ENCODE data around the gene RAPGEF1. TPM values are rescaled to one million over a fixed set of nuclear protein-coding genes. Genes with fewer than 3 reads are reported as not detected.
A peak's percentile ranks its signal among the peaks of the same experiment; 100 is the strongest.

RAPGEF1 gene
- total and polyA plus RNA-seq, 9 of the 15 experiments (the other 6 are each of a cell fraction or from before 2014, with no cell fraction given) = 0.06 to 44.1 (median 19.9) TPM

- TF ChIP-seq AFF4 (CRISPR knock-in tag; IDR thresholded peaks at IDR 0.05) (no peak), MTA1 (IDR thresholded peaks at IDR 0.05; ENCODE audit: borderline replicate concordance) (no peak), ZNF224 (CRISPR knock-in tag; IDR thresholded peaks at IDR 0.05) (no peak), ZSCAN32 (CRISPR knock-in tag; IDR thresholded peaks at IDR 0.05) (no peak), ZBTB43 (CRISPR knock-in tag; IDR thresholded peaks at IDR 0.05) (no peak), ZNF184 (CRISPR knock-in tag; IDR thresholded peaks at IDR 0.05) (no peak), ZBED1 (IDR thresholded peaks at IDR 0.05) (no peak), ELF2 (CRISPR knock-in tag; IDR thresholded peaks at IDR 0.05) (0 out of 2 replicates have a peak, but pooled peaks have one; percentile 52), ZNF764 (CRISPR knock-in tag; IDR thresholded peaks at IDR 0.05; ENCODE audit: low read depth) (no peak), TEAD1 (CRISPR knock-in tag; IDR thresholded peaks at IDR 0.05) (no peak), PRMT5 (CRISPR knock-in tag; IDR thresholded peaks at IDR 0.05) (no peak), NFE2 (IDR thresholded peaks at IDR 0.05; ENCODE audit: low read depth) (no peak), NR0B1 (IDR thresholded peaks at IDR 0.05; ENCODE audit: partially characterized antibody) (no peak), ZNF668 (CRISPR knock-in tag; IDR thresholded peaks at IDR 0.05) (no peak), ID3 (CRISPR knock-in tag; IDR thresholded peaks at IDR 0.05) (no peak), ID3 (tag; IDR thresholded peaks at IDR 0.05) (no peak), ARHGAP35 (IDR thresholded peaks at IDR 0.05; ENCODE audit: partially characterized antibody) (no peak), KLF1 (tag; IDR thresholded peaks at IDR 0.05) (no peak), FUS (optimal IDR thresholded peaks at IDR 0.05; ENCODE audit: low read depth, low read length) (no peak), PURB (CRISPR knock-in tag; IDR thresholded peaks at IDR 0.05; ENCODE audit: low read depth) (no peak), FOXA3 (CRISPR knock-in tag; conservative IDR thresholded peaks at IDR 0.05 in 1 of 2, IDR thresholded peaks at IDR 0.05 in 1 of 2) (no peak), ZNF696 (CRISPR knock-in tag; conservative IDR thresholded peaks at IDR 0.05) (no peak), ELF4 (CRISPR knock-in tag; IDR thresholded peaks at IDR 0.05) (no peak)
Measured at GRCh38 chr9:131530920-131531832, 208.7 kb downstream of the RAPGEF1 start, which contains the start of gene UCK1 (continued).
